T-helper 22 cell (primary cell): ENCODE results near the gene MAML2.

Experiments
- DNase-seq: peaks from one replicate; pipeline ENCODE4 v3.0.0-alpha.2; 2020; ENCODE audit warnings: low read depth

The MAML2 gene

DNA sequence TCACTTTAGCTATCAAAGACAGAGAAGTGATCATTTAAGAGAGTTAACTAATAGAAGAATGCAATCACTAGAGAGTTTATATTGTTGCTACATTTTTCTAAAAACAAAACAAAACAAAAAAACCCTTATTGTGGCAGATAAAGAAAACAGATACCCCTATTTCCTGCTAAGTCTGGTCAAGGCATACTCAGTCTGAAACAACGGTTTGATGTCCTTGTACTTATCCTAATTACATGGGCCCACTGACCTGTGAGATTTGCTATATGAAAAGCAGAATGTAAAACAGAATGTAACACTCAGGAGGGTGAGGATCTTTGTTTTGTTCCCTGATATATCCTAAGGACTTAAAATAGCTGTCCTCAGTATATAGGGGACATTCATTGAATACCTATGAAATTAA is 24.6 kb downstream of the MAML2 start:
- no peak for DNase-seq

GRCh38 chr11:96317985-96318384 is 25.0 kb downstream of the MAML2 start:
- no peak for DNase-seq

GRCh38 chr11:96317571-96317970 is 25.4 kb downstream of the MAML2 start:
- DNase-seq: no peak

DNA sequence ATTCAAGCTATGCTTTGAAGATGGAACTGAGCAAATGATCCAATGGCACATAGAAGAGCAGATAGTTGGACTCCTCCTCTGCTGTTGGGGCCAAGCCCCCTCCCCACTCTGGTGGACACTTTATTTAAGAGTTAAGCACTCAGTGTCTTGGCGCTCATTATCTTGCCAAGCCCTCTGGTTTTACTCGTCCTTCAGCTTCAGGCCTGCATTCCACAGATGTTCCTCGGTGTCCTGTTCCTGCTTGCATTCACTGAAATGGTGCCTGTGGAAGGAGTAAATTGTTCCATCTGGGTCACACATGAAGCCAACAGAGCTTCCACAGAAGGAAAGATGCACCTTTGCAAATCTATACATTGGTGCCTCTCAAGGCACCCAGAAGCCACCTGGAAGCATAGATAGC is 26.1 kb downstream of the MAML2 start:
- no peak for DNase-seq

- no peak for DNase-seq
Observed at GRCh38 chr11:96315476-96315875, 27.5 kb downstream of the MAML2 start.

DNA sequence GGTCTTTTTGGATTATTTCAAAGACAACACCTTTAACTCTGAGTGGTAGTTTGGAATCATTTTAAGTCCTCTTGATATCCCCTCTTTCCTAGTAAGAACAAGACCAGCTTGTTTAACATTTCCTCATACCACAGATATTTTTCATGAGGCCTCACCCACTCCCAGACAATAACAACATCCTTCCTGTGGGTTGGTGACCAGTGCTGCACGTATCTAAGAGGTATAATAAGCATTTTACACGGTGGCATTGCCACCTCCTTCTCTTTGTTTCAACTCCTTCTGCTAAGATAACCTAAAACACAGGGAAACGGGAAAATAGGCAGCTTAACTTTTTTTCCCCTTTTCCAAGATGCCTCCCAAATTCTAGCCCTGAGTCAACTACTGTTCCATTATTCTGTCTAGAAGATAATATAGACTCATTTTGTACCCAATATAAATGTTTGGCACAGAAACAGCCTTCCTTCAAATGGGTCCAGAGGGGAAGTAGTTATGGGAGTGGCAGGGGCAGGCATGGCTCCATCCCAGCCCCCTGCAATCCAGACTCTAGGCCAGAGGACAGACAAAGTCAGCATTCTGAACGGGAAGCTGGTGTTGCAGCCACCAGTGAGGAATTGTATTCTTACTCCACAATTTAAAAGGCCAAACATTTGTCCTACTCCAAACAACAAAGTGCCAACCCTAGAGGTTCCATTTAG is 28.5 kb downstream of the MAML2 start:
- no peak for DNase-seq

GRCh38 chr11:96313163-96313562 is 29.8 kb downstream of the MAML2 start:
- DNase-seq: no peak

DNA sequence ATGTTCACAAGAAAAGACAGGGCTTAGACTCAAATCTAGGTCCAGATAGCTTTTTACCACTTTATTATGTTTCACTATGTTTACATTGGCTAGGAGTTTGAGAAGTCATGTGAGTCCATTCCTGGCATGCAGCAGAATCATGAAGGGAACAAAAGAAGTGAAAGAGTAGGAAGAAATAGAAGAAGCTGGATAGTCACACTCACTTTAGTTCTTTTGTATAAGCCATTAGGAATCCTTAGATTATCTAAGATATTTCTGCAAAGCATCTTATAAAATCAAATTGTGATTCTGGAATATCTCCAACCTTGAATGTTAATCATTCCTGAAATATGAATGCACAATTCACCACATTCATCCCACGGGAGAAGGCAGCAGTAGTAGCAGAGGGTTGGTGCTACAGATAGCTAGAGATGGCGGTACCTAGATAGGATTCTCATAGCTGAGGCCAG is 31.9 kb downstream of the MAML2 start:
- no peak for DNase-seq

GRCh38 chr11:96310236-96310635 is 32.8 kb downstream of the MAML2 start:
- no peak for DNase-seq

GRCh38 chr11:96309643-96310017 is 33.4 kb downstream of the MAML2 start:
- DNase-seq: no peak

DNA sequence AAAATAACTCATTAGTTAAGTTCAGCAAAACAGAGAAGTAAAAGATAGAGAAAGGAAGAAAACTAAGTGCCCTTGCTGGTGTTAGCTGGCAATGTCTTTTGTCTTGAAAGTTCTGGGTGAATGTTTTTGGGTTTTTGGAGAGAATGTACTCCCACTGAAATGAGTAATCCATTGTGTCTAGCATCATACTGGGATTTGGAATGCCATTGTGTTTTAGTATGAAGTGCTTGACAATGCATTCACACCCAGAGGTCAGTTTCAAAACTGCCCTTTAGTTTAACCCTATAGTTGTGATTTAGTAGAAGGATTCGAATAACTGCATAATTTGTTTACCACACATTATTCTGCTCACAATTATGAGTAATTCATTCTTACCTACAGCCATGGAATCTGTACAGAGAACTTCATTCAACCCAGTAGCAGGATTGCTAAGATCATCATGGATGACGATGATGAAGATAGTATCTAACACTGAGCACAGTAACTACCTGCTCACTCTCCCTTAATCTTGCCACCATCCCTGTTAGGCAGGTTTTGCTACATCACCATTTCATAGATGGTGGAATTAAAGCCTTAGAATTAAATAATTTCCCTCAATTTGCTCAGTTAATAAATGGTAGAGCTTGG is 33.9 kb downstream of the MAML2 start:
- no peak for DNase-seq

DNA sequence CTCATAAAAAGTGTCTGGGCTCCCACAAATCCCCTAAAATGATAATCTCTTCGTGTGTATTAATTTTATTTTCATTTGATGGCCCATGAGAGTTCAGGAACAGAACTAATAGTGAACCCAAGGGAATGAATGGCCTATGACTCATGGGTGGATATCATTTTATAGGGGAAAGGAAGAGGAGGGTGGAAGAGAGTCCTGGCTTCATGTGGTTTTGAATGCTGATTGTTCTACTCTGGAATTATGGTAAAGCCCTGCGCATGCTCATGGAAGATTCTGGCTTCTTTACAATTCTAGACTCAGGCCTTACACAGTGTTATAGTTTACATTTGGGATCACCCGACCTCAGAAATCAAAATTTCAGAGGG is 35.2 kb downstream of the MAML2 start:
- no peak for DNase-seq

- no peak for DNase-seq
Observed at GRCh38 chr11:96306933-96307775, 35.8 kb downstream of the MAML2 start.

GRCh38 chr11:96306600-96306932 is 36.4 kb downstream of the MAML2 start:
- no peak for DNase-seq

DNA sequence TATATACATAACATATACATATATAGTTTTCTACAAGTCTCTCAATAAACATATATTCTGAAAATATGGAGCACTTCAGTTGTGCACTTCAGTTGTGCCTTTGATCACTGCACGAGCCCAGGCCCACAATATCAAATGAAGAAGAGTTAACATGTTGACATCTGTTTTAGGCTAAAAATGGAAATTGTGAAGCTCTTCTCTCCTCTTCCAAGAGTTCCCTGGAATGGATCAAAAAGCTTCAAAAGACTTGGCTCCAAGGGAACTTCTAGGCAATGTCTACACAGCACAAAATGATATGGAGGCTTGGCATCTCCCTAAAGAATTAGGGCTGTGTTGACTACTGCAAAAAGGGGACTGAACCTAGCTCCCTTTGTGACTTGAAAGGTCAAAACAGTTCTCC is 36.9 kb downstream of the MAML2 start:
- DNase-seq: no peak

DNA sequence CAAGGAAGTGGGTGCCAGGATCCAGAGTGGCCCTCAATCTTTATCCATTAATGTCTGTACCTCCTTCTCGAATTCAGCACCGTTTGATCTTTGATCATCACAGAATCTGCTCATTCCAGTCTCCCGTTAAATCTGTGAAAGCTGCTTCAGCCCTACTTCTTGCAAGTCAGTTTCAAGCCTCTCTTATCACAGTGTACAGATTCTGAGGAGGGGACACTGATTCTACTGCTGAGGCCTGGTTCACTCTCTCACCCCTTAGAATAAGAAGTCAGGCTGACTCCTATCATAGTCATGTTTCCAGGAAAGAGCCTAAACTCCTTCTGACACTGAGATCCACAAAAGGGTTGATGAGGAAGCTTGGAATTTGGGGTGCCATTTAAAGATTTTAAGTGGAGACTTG is 39.0 kb downstream of the MAML2 start:
- no peak for DNase-seq

DNA sequence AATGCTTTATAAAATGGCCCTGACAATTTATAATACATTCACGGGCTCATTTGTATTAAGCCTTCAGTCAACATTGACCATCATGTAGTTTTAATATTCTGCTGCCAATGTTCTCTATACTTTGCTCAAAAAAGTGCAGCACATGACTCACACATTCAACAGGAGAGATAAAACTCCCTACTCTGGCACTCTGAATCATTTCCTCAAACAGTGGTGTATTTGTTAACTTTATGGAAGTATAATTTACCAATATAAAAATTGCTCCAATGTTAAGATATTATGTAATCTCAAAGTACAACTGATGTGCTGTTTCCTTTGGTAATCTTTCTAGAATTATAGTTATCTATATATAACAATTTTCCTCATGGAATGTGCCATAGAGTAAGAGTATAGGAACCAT is 39.9 kb downstream of the MAML2 start:
- no peak for DNase-seq

DNA sequence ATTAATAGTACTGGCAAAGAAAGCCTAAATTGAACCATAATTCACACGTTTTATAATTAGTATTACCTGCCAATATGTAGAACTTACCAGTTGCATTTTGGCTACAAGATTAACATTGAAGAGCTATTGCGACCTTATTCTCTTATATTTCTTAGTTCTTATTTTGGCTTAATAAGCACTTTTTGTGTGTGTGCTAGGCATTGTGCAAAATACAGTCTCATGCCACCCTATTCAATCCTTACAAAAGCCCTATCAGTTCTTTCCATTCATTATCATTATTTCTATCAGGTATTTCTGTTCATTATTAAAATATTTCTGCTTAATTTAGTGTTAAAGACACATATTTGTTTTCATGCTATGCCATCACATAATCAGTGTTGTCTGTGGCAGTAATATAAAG is 41.2 kb downstream of the MAML2 start:
- no peak for DNase-seq

DNA sequence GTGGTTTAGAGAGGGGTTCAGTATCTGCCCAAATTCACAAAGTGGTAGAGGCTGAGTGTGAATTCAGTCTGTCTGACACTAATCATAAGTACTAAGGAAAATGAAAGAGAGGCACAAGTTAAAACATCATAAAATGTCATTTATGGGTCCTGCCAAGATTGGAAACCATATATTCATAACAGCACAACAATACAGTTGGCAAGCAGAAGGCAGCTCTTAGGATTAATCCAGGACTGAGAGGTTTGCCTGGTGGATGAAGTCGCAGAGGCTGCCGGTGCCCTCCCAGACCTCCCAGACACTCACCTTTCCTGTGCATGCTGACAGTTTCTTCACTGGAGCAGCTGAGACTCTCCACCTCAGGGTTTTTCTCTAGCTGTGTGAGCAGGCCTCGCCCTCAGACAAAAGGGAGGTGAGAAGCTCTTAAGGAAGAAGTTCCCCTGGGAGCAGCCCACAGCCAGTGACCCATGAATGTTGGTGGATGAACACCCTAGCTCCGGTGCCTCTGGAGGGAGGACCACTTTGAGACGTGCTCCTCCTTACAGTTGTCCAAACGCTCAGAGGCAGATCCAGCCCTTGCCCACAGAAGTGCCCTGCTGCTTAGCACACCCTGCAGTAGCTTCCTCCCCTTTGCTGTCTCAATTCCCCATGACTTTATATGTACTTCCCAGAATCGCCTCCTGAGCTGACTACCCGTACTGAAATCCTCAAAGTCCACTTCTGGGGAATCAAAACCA is 43.7 kb downstream of the MAML2 start:
- DNase-seq: no peak

- no peak for DNase-seq
Observed at GRCh38 chr11:96295369-96295768, 47.6 kb downstream of the MAML2 start.

GRCh38 chr11:96294289-96294688 is 48.7 kb downstream of the MAML2 start:
- DNase-seq: no peak

DNA sequence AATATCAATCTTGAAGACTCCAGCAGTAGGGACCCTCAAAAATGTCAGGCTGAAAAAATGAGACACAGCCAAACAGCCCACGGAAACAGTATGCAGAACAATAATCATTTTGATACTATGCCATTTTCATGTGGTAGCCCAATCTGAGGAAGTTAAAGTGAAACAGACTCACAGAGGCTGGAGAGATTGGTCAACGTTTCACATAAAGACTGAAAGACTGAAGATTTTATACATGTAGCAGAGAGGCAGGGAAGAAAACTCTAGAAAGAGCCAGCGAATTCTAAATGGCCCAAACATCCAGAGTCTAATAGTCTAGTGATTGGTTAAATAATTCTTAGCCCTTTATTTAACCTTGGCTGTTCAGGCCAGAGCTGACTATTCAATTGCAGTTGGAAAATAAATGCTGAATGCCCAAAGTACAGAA is 49.4 kb downstream of the MAML2 start:
- no peak for DNase-seq

GRCh38 chr11:96293109-96293508 is 49.9 kb downstream of the MAML2 start:
- no peak for DNase-seq
